HepG2 (cell line): ENCODE results near the gene TAF3.

Experiments
- EZH2 ChIP-seq: conservative IDR thresholded peaks from 2 replicates; pipeline ENCODE4 v1.6.1; 2012; ENCODE audit warnings: mild to moderate bottlenecking, low read depth, low read length, moderate library complexity
- GMEB1 ChIP-seq: sonication (generic); formaldehyde crosslinking; IDR thresholded peaks from 2 replicates; pipeline ENCODE4 v1.5.1; 2020; ENCODE audit warnings: missing genetic modification reagents, mild to moderate bottlenecking, borderline replicate concordance
- HDAC6 ChIP-seq: fragments of 200-600 bp; sonication (generic); IDR thresholded peaks from 2 replicates; pipeline ENCODE4 v1.7.0; 2017; ENCODE audit warnings: mild to moderate bottlenecking, antibody characterized with exemption, low read length, low read depth
- MAFG ChIP-seq: sonication (generic); formaldehyde crosslinking; IDR thresholded peaks from 2 replicates; pipeline ENCODE4 v1.5.1; 2020; ENCODE audit warnings: mild to moderate bottlenecking, missing genetic modification reagents
- MXI1 ChIP-seq: IDR thresholded peaks from 3 replicates; pipeline ENCODE4 v1.6.1; 2012; ENCODE audit warnings: low read depth, low read length, inconsistent platforms, borderline replicate concordance
- PHF20 ChIP-seq: sonication (generic); formaldehyde crosslinking; IDR thresholded peaks from 2 replicates; pipeline ENCODE4 v1.5.0; 2020; ENCODE audit warnings: mild to moderate bottlenecking, missing genetic modification reagents
- ZNF232 ChIP-seq: sonication (generic); formaldehyde crosslinking; IDR thresholded peaks from 2 replicates; pipeline ENCODE4 v1.4.0; 2020; ENCODE audit warnings: missing genetic modification reagents, borderline replicate concordance
- ZNF281 ChIP-seq: sonication (generic); formaldehyde crosslinking; IDR thresholded peaks from 2 replicates; pipeline ENCODE4 v1.4.0; 2020; ENCODE audit warnings: missing genetic modification reagents, borderline replicate concordance

- TF ChIP-seq EZH2 (no peak), HDAC6 (no peak), MAFG (CRISPR knock-in tag) (no peak), PHF20 (CRISPR knock-in tag) (no peak), GMEB1 (CRISPR knock-in tag) (no peak), ZNF232 (CRISPR knock-in tag) (no peak), ZNF281 (CRISPR knock-in tag) (no peak), MXI1 (no peak)
These were observed 233.0 kb downstream of the TAF3 start for GRCh38 chr10:8051109-8051821.
